ENCODE data around the gene NUAK2. TPM values are rescaled to one million over a fixed set of nuclear protein-coding genes. Genes with fewer than 3 reads are reported as not detected.

The NUAK2 gene
- polyA plus RNA-seq, 3 donors, result 9.1 to 44.9 (median 21.9) TPM

DNA sequence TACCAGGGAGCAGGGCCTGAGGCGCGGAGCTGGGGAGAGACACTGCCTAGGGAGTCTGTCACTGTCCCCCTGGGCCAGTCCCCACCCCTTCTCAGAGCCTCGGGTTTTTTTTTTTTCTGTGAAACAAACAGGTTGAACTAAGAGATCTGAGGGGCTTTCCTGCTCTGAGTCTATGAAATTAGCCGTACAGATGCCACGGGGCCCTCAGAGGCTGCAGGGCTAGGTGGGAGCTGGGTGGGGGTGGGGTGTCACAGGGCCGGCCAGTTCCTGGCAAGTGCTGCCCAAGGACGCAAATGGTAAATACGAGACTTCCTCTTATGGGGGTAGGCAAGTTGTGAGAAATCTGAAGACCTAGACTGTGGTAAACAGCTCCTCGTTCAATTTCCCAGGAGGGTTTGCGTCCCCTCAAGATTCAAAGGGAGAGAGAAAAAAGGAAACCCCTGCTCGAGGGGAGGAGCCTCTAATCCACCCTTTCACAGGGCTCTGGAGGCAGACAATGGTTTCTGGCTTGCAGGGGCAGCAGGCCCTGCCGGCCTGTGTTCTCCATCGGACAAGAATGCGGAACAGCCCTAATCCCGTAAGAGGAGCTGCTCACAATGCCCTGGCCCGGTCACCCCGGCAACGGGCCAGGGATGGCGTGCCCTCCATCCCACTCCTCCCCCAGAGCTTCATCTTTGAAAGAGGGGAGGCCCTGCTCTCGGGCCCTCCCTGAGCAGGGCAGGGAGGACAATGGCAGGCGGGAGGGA, 7.8 kb downstream of the NUAK2 start:
- Mint-ChIP-seq H3K27me3 (ENCODE audit: low read depth in 3 of 3) (peaks cover 0 to 2% (median 0%) of the 10 kb centered on the region in 3 donors), H3K4me3 (peak overlapping the region; percentile 71 to 83), H3K36me3 (peaks cover 57 to 61% of the 10 kb centered on the region in 2 donors), H3K4me1 (peaks cover 89% of the 10 kb centered on the region), H3K9me3 (peaks cover 0 to 2% (median 0%) of the 10 kb centered on the region in 7 donors), H3K27ac (peak overlapping the region; percentile 96 to 99 (median 98))
- TF ChIP-seq, protein P1, sequence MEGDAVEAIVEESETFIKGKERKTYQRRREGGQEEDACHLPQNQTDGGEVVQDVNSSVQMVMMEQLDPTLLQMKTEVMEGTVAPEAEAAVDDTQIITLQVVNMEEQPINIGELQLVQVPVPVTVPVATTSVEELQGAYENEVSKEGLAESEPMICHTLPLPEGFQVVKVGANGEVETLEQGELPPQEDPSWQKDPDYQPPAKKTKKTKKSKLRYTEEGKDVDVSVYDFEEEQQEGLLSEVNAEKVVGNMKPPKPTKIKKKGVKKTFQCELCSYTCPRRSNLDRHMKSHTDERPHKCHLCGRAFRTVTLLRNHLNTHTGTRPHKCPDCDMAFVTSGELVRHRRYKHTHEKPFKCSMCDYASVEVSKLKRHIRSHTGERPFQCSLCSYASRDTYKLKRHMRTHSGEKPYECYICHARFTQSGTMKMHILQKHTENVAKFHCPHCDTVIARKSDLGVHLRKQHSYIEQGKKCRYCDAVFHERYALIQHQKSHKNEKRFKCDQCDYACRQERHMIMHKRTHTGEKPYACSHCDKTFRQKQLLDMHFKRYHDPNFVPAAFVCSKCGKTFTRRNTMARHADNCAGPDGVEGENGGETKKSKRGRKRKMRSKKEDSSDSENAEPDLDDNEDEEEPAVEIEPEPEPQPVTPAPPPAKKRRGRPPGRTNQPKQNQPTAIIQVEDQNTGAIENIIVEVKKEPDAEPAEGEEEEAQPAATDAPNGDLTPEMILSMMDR (IDR thresholded peaks at IDR 0.05), result no peak
- peak overlapping the region; percentile 71 for H3K4me2 ChIP-seq (replicated peaks; ENCODE audit: extremely low read depth, low read length, poor library complexity, severe bottlenecking)
- H3K27me3 ChIP-seq (ENCODE audit: control insufficient read depth in 2 of 2, insufficient read depth in 2 of 2, low read length in 2 of 2), result no peaks in the 10 kb centered on the region
- H3K9ac ChIP-seq (ENCODE audit: insufficient read depth, low read length, poor library complexity, severe bottlenecking), result peak overlapping the region; percentile 64
- DNase-seq, result peak; percentile 74 to 78 (median 77)
- H3K36me3 ChIP-seq (replicated peaks in 1 of 2; ENCODE audit: control insufficient read depth in 1 of 2, insufficient read depth in 2 of 2, low read length in 2 of 2), result peaks cover 24% of the 10 kb centered on the region in 2 donors
- WGBS (ENCODE audit: insufficient coverage), result 0% methylated on average over 11 of the region's 21 CpGs
- H3K79me2 ChIP-seq (ENCODE audit: insufficient read depth, low read length), result peaks cover 91% of the 10 kb centered on the region
- peak overlapping the region; percentile 19 to 65 (median 26) for H3K4me3 ChIP-seq (replicated peaks in 1 of 3; ENCODE audit: low read depth in 2 of 3, low read length in 3 of 3)
- H3K4me1 ChIP-seq (ENCODE audit: control insufficient read depth in 1 of 2, insufficient read depth in 2 of 2, low read length in 2 of 2), result peaks cover 84 to 89% of the 10 kb centered on the region in 2 donors
- peaks cover 68% of the 10 kb centered on the region for H4K20me1 ChIP-seq (ENCODE audit: insufficient read depth, low read length)
- intact Hi-C loops (cut with micrococcal nuclease), result no loop called here
- H2AFZ ChIP-seq (ENCODE audit: insufficient read depth, low read depth, low read length, poor library complexity, severe bottlenecking), result no peak overlapping the region
- H3K27ac ChIP-seq (ENCODE audit: low read depth in 1 of 2, low read length in 2 of 2), result peak overlapping the region; percentile 86 to 96
- no peaks in the 10 kb centered on the region for H3K9me3 ChIP-seq (replicated peaks in 1 of 2; ENCODE audit: control insufficient read depth in 1 of 2, insufficient read depth in 1 of 2, low read length in 2 of 2)

DNA sequence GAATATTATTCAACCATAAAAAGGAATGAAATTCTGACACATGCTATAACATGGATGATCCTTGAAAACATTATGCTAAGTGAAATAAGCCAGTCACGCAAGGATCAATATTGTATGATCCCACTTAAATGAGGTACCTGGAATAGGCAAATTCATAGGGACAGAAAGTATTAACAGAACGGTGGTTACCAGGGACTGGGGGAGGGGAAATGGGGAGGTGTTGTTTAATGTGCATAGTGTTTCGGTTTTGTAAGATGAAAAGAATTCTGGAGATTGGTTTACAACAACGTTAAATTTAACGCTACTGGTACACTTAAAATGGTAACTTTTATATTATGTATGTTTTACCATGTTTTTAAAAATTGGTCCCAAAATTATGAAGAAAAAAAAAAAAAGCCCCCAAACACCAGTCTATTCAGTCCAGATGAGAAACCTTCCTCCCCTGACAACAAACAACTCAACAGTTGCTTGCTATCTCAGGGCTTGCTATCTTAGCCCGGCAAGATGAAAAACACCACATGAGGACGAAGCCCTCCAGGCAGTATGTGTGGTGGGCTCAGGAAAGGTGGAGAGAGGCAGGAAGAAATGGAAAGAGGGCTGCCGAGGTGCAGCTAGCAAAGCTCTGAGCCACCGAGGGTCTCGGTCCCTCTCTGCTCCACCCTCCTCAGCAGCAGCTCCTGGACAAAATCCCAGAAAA, 8.5 kb downstream of the NUAK2 start:
- no peak for DNase-seq
- Histone ChIP-seq H3K9ac (ENCODE audit: insufficient read depth, low read length, poor library complexity, severe bottlenecking) (peak overlapping the region; percentile 64), H3K79me2 (ENCODE audit: insufficient read depth, low read length) (peaks cover 83% of the 10 kb centered on the region), H3K27ac (ENCODE audit: low read depth in 1 of 2, low read length in 2 of 2) (peak overlapping the region; percentile 86 to 96), H3K4me2 (replicated peaks; ENCODE audit: extremely low read depth, low read length, poor library complexity, severe bottlenecking) (peak overlapping the region; percentile 71), H3K9me3 (replicated peaks in 1 of 2; ENCODE audit: control insufficient read depth in 1 of 2, insufficient read depth in 1 of 2, low read length in 2 of 2) (no peaks in the 10 kb centered on the region), H3K4me1 (ENCODE audit: control insufficient read depth in 1 of 2, insufficient read depth in 2 of 2, low read length in 2 of 2) (peaks cover 77 to 82% of the 10 kb centered on the region in 2 donors), H3K4me3 (replicated peaks in 1 of 3; ENCODE audit: low read depth in 2 of 3, low read length in 3 of 3) (peak overlapping the region; percentile 19 to 65 (median 26)), H2AFZ (ENCODE audit: insufficient read depth, low read depth, low read length, poor library complexity, severe bottlenecking) (no peak overlapping the region), H3K36me3 (replicated peaks in 1 of 2; ENCODE audit: control insufficient read depth in 1 of 2, insufficient read depth in 2 of 2, low read length in 2 of 2) (peaks cover 31% of the 10 kb centered on the region in 2 donors), H4K20me1 (ENCODE audit: insufficient read depth, low read length) (peaks cover 68% of the 10 kb centered on the region), H3K27me3 (ENCODE audit: control insufficient read depth in 2 of 2, insufficient read depth in 2 of 2, low read length in 2 of 2) (no peaks in the 10 kb centered on the region)
- peak overlapping the region; percentile 71 to 83 for H3K4me3 Mint-ChIP-seq
- H3K27ac Mint-ChIP-seq, result peak overlapping the region; percentile 96 to 99 (median 98)
- H3K27me3 Mint-ChIP-seq (ENCODE audit: low read depth in 3 of 3), result peaks cover 0 to 2% (median 0%) of the 10 kb centered on the region in 3 donors
- peaks cover 0 to 2% (median 0%) of the 10 kb centered on the region in 7 donors for H3K9me3 Mint-ChIP-seq
- peaks cover 81% of the 10 kb centered on the region for H3K4me1 Mint-ChIP-seq
- WGBS (ENCODE audit: insufficient coverage), result 100% methylated on average over 2 of the region's 10 CpGs
- H3K36me3 Mint-ChIP-seq, result peaks cover 58 to 63% of the 10 kb centered on the region in 2 donors
- TF ChIP-seq, protein P1 (IDR thresholded peaks at IDR 0.05), result no peak
- intact Hi-C loops (cut with micrococcal nuclease), result no loop called here
